Spinal cord (tissue), 10 donors: ENCODE measurements around the gene RNF182. TPM values are rescaled to one million over a fixed set of nuclear protein-coding genes. Genes with fewer than 3 reads are reported as not detected.
"Not testable (repeated sequence)": the region's sequence is repeated elsewhere in the genome, so short reads cannot be mapped to it uniquely, and the experiment has no call there.

Source experiments
- DNase-seq, 6 donors: peaks; one replicate each; pipeline versions ENCODE4 v3.0.0 to v3.0.0-alpha.2; 2013 to 2015; ENCODE audit warnings: low spot score in 6 of 6, low read depth in 4 of 6
- H3K27ac ChIP-seq: one replicate; pipeline ENCODE4 v1.5.1; 2013; ENCODE audit warnings: low read depth, low read length, control low read depth
- H3K27me3 ChIP-seq: one replicate; pipeline ENCODE4 v1.6.1; 2013; ENCODE audit warnings: low read length; ENCODE audit not compliant: control insufficient read depth, insufficient read depth
- H3K36me3 ChIP-seq: one replicate; pipeline ENCODE4 v1.6.1; 2013; ENCODE audit warnings: low read length; ENCODE audit not compliant: control insufficient read depth, insufficient read depth
- H3K4me1 ChIP-seq: one replicate; pipeline ENCODE4 v1.6.1; 2013; ENCODE audit warnings: low read length; ENCODE audit not compliant: control insufficient read depth, insufficient read depth
- H3K4me3 ChIP-seq: one replicate; pipeline ENCODE4 v1.5.1; 2013; ENCODE audit warnings: low read depth, low read length, control low read depth
- H3K9me3 ChIP-seq: one replicate; pipeline ENCODE4 v1.6.1; 2013; ENCODE audit warnings: low read length; ENCODE audit not compliant: control insufficient read depth, insufficient read depth
- WGBS: methylation state at CpG from one replicate; pipeline ENCODE4 v1.1.5; 2013; ENCODE audit warnings: missing lambda C conversion rate; ENCODE audit not compliant: insufficient coverage; 5-methylcytosine and 5-hydroxymethylcytosine counted together
- polyA plus RNA-seq, 2 donors: library from polyadenylated mRNA; unstranded; fragments of 120-200 nt; gene quantifications; one replicate each; pipeline ENCODE4 v1.2.1, GENCODE V29; 2013; ENCODE audit not compliant: insufficient read length in 2 of 2
- total RNA-seq, 2 donors: library from RNA; depleted of rRNA in 1 of 2; stranded (reverse); fragments of 120-200 nt in 1 of 2; fragments of >200 nt in 1 of 2; gene quantifications; one replicate each; pipeline versions ENCODE4 v1.2.3 to v1.2.4, GENCODE V29; 2013 to 2014
- donor health status: healthy.

Gene RNF182
- total and polyA plus RNA-seq, 4 donors = 11.6 to 37.2 (median 27.4) TPM

DNA sequence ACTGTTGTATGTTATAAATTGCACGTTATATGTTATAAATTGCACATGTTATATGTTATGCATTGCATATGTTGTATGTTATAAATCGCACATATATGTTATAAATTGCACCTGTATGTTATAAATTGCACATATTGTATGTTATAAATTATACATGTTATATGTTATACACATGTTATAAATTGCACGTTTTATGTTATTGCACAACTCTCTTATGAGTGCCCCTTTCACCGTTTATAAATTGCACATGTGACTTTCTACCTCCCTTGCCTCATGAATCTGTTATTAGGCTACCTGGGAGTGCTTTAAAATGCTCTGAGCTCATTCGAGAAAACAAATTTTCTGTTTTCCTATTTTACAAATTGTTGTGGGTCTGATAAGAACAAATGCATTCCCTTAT, 84.1 kb downstream of the RNF182 start:
- Histone ChIP-seq H3K4me1 (no peaks in the 10 kb centered on the region), H3K27me3 (no peaks in the 10 kb centered on the region), H3K9me3 (no peaks in the 10 kb centered on the region), H3K27ac (no peak overlapping the region), H3K36me3 (no peaks in the 10 kb centered on the region), H3K4me3 (no peak overlapping the region)
- no peak for DNase-seq
- no CpG with 5 or more reads among the region's 5 CpGs for WGBS

DNA sequence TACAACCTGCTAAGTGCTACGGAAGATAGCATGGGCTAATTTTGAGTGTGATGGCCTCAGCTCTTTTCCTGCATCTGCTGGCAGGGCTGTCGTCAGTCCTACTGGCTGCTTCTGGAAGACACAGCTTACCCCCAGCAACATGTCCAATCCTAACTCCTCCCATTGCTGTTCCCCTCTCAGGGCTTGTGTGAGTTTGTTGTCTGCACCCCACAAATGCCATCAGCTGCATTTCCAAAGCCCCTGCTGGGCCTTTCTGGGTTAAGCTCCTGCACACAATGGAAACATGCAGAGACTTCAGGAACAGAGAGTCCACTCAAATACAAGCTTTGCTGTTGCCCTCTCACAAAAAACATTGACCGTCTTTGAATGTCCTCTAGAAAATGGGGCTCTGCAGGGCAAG, 84.7 kb downstream of the RNF182 start:
- H3K27ac ChIP-seq = no peak overlapping the region
- 62% methylated on average over 2 of the region's 3 CpGs for WGBS

DNA sequence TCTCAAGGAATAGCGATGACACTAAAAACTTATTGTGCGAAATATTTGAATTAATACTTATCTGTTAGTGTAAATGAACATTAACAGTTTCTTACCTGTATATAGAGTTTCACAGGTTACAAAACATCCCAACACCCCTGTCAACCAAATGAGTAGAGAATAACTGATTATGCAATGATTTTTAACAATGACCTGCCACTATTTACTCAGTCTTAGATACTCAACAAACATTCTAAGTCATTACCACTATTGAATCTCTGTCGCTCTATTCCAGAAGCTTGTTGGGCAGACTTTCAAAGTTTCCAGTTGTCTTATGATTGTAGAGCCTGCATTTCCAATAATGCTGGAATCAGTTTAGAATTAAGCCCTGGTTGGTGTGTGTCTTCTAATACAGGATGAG, 85.5 kb downstream of the RNF182 start:
- H3K36me3 ChIP-seq = no peaks in the 10 kb centered on the region
- H3K4me3 ChIP-seq = no peak overlapping the region
- DNase-seq = no peak
- H3K9me3 ChIP-seq = no peaks in the 10 kb centered on the region
- WGBS = no CpG with 5 or more reads among the region's 3 CpGs
- H3K27ac ChIP-seq = no peak overlapping the region
- no peaks in the 10 kb centered on the region for H3K27me3 ChIP-seq
- H3K4me1 ChIP-seq = no peaks in the 10 kb centered on the region

More for the DNA sequence above, 84.7 kb downstream of the RNF182 start:
- no peaks in the 10 kb centered on the region for H3K9me3 ChIP-seq
- no peaks in the 10 kb centered on the region for H3K36me3 ChIP-seq
- peak in 1 of 6 donors; percentile 26 for DNase-seq
- no peaks in the 10 kb centered on the region for H3K4me1 ChIP-seq
- no peak overlapping the region for H3K4me3 ChIP-seq
- H3K27me3 ChIP-seq = no peaks in the 10 kb centered on the region

DNA sequence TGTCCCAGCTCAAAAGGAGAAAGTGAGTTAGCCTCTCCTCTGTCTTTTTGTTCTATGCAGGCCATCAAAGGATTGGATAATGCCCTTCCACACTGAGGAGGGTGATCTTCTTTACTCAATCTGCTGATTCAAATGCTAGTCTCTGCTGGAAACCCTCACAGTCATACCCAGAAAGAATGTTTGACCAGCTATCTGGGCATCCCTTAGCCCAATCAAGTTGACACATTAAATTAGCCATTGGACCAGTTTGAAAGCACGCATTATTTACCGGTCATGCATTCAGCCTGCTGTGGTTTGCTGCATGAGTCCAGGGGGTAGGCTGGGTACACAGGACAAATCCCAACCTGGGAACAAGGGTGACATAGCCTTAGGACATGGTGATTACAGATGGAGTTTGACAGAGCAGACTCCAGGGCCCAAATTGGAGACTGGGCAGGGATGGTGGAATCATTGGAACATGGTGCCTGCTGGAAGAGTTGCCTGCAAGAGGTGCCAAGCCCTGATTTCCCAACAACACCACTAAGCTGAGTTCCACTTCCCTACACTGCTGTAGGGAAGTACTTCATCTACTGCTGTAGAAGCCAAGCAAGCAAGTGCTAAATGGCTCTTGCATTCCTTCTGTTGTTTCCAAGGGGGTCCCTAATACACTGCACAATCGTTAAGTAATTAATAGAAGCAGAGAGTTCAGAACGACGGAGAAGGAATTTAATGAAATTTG, 87.7 kb downstream of the RNF182 start:
- H3K4me3 ChIP-seq = no peak overlapping the region
- H3K9me3 ChIP-seq = no peaks in the 10 kb centered on the region
- peaks cover 9% of the 10 kb centered on the region for H3K4me1 ChIP-seq
- DNase-seq = peak in 1 of 6 donors; percentile 16
- no peaks in the 10 kb centered on the region for H3K27me3 ChIP-seq
- no peaks in the 10 kb centered on the region for H3K36me3 ChIP-seq
- 100% methylated on average over 2 of the region's 5 CpGs for whole genome bisulfite sequencing
- H3K27ac ChIP-seq = no peak overlapping the region

DNA sequence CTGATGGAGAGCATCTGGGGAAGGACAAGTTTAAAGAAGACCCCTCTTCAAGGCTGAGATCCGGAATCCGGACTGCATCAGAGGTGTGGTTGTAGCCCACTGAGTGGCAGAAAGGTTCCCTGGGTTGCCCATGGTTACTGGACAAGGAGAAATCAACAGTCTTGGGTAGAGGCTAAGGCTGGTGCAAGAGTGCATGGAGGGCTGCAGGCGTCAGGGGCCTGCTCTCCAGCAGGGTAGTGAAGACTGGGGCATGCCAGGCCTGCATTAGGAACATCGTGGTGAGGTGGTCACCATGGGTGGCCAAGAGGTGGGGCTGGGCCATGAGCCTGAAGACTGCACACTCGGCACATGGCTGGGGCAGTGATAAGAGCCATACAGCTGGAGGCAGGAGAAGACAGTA, 91.2 kb downstream of the RNF182 start:
- Histone ChIP-seq H3K9me3 (no peaks in the 10 kb centered on the region), H3K4me1 (peaks cover 19% of the 10 kb centered on the region), H3K4me3 (no peak overlapping the region), H3K27me3 (no peaks in the 10 kb centered on the region), H3K27ac (no peak overlapping the region), H3K36me3 (no peaks in the 10 kb centered on the region)
- no peak for DNase-seq
- 88% methylated on average over 5 of the region's 5 CpGs for WGBS

DNA sequence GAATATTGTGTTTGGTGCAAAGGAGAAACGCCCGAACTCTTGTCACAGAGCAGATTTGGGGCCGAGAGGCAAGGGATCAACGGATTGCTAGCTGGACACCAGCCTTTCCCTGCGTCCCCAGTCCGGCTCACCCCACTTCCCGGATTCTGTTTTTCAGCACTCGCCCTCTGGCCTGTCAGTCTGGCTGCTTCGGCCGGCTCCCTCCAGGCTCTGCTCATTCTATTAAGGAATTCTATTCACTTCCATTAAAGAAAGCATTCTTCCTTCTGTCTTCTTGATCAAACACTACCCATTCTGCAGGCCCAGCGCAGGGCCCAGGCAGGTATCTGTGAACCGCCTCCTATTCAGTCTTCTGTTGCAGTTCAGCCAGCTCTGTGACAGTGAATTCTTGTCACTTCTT, 91.7 kb downstream of the RNF182 start:
- peaks cover 23% of the 10 kb centered on the region for H3K4me1 ChIP-seq
- H3K4me3 ChIP-seq = no peak overlapping the region
- H3K36me3 ChIP-seq = no peaks in the 10 kb centered on the region
- no peaks in the 10 kb centered on the region for H3K27me3 ChIP-seq
- no peak for DNase-seq
- no peaks in the 10 kb centered on the region for H3K9me3 ChIP-seq
- 63% methylated on average over 11 of the region's 12 CpGs for WGBS
- H3K27ac ChIP-seq = no peak overlapping the region

DNA sequence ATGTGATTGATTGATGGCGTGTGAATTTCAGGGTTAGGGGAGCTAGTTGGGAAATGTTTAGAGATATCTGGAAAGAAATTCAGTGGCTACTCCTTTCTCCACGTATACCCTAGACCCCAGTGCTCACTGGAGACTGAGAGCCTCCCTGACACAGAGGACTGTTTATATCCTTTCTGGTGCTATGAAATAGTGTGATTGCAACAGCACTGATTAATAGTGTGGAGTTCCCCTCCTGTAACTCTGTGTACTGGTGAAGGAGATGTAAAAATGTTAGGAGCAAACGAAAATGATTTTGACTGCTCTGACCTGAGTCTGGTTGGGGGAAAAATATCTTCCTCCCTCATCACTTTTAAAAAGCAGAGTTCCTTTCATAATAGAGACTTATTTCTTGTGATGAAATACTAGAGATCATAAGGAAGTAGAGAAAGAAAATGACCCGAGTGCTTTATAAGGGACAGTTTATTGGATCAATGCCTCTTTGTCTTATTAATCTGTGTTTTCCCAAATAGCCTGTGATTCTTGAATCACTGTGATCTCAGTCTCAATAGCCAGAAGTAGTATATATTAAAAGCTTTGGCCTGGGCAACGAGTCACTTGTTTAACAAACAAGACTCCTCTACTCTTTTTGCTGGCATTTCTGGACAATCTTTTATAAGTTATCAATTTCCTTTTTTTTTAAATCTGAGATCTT, 92.3 kb downstream of the RNF182 start:
- H3K36me3 ChIP-seq = no peaks in the 10 kb centered on the region
- no peak overlapping the region for H3K27ac ChIP-seq
- peak in 1 of 6 donors; percentile 20 for DNase-seq
- no peaks in the 10 kb centered on the region for H3K9me3 ChIP-seq
- H3K4me1 ChIP-seq = peaks cover 23% of the 10 kb centered on the region
- H3K27me3 ChIP-seq = no peaks in the 10 kb centered on the region
- no CpG with 5 or more reads among the region's 5 CpGs for WGBS
- H3K4me3 ChIP-seq = no peak overlapping the region

DNA sequence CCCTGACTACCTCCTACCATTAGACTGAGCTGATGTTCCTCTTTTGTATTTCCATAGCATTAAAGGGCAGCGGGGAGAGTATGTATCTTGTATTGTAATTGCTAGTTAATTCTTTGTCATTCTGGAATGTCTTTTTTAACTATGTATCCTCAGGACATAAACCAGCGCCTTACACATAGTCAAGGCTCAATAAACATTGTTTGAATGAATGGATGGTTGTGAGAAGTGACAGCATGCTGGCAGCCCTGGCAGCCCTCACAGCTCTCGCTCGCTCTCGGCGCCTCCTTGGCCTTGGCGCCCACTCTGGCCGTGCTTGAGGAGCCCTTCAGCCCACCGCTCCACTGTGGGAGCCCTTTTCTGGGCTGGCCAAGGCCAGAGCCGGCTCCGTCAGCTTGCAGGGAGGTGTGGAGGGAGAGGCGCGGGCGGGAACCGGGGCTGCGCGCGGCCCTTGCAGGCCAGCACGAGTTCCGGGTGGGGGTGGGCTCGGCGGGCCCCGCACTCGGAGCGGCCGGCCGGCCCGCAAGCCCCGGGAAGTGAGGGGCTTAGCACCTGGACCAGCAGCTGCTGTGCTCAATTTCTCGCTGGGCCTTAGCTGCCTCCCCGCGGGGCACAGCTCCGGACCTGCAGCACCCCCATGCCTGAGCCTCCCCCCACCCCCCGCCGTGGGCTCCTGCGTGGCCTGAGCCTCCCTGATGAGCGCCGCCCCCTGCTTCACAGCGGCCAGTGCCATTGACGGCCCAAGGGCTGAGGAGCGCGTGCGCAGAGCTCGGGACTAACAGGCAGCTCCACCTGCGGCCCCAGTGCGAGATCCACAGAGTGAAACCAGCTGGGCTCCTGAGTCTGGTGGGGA, 93.1 kb downstream of the RNF182 start:
- 74% methylated on average over 30 of the region's 46 CpGs for WGBS
- H3K36me3 ChIP-seq = no peaks in the 10 kb centered on the region
- H3K4me3 ChIP-seq = no peak overlapping the region
- no peaks in the 10 kb centered on the region for H3K9me3 ChIP-seq
- H3K27ac ChIP-seq = peak overlapping the region; percentile 6
- peaks cover 23% of the 10 kb centered on the region for H3K4me1 ChIP-seq
- DNase-seq = peak in 1 of 6 donors; percentile 11
- H3K27me3 ChIP-seq = no peaks in the 10 kb centered on the region

DNA sequence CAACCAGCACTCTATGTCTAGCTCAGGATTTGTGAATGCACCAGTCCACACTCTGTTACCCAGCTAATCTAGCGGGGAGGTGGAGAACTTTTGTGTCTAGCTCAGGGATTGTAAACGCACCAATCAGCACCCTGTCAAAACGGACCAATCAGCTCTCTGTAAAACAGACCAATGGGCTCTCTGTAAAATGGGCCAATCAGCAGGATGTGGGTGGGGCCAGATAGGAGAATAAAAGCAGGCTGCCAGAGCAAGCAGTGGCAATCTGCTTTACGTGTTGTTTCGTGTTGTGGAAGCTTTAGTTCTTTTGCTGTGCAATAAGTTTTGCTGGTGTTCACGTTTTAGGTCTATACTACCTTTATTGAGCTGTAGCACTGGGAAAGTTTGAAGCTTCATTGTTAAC, 93.8 kb downstream of the RNF182 start:
- H3K36me3 ChIP-seq, H3K27me3 ChIP-seq, DNase-seq, H3K9me3 ChIP-seq, H3K4me3 ChIP-seq, H3K27ac ChIP-seq: not testable (repeated sequence)
- peaks cover 23% of the 10 kb centered on the region for H3K4me1 ChIP-seq
- 100% methylated on average over 1 of the region's 6 CpGs for WGBS
